Mesendoderm (in vitro differentiated cells): ENCODE results near the gene ATP6V0D1.

Experiments
- DNase-seq: peaks from one replicate; pipeline ENCODE4 v3.0.0; 2013
- H2AK5ac ChIP-seq: 2 replicates; pipeline ENCODE4 v1.6.1; 2013; ENCODE audit warnings: low read length, inconsistent platforms
- H2BK120ac ChIP-seq: 2 replicates; pipeline ENCODE4 v1.6.1; 2013; ENCODE audit warnings: low read depth, mild to moderate bottlenecking, low read length, moderate library complexity, mixed read lengths
- H2BK15ac ChIP-seq: replicated peaks from 2 replicates; pipeline ENCODE4 v1.6.1; 2013; ENCODE audit warnings: low read depth, mild to moderate bottlenecking, moderate library complexity
- H2BK5ac ChIP-seq: 2 replicates; pipeline ENCODE4 v1.6.1; 2013; ENCODE audit warnings: low read length, inconsistent platforms
- H3K18ac ChIP-seq: 2 replicates; pipeline ENCODE4 v1.6.1; 2013; ENCODE audit warnings: mild to moderate bottlenecking, low read length, mixed read lengths
- H3K23ac ChIP-seq: one replicate; pipeline ENCODE4 v1.6.1; 2013; ENCODE audit warnings: low read length
- H3K27ac ChIP-seq: 2 replicates; pipeline ENCODE4 v1.5.1; 2013; ENCODE audit warnings: low read depth, mild to moderate bottlenecking, inconsistent platforms, low read length, moderate library complexity
- H3K27me3 ChIP-seq: 2 replicates; pipeline ENCODE4 v1.6.1; 2013; ENCODE audit warnings: low read length, control low read depth, mild to moderate bottlenecking, inconsistent platforms; ENCODE audit not compliant: insufficient read depth, poor library complexity
- H3K36me3 ChIP-seq: 2 replicates; pipeline ENCODE4 v1.6.1; 2013; ENCODE audit warnings: low read length, inconsistent platforms; ENCODE audit not compliant: control insufficient read depth, insufficient read depth
- H3K4ac ChIP-seq: one replicate; pipeline ENCODE4 v1.6.1; 2013; ENCODE audit warnings: low read depth, mild to moderate bottlenecking, low read length, moderate library complexity
- H3K4me1 ChIP-seq: 2 replicates; pipeline ENCODE4 v1.6.1; 2013; ENCODE audit warnings: low read depth, low read length, inconsistent platforms; ENCODE audit not compliant: control insufficient read depth
- H3K4me2 ChIP-seq: 2 replicates; pipeline ENCODE4 v1.6.1; 2013; ENCODE audit warnings: low read length
- H3K4me3 ChIP-seq: 2 replicates; pipeline ENCODE4 v1.5.1; 2013; ENCODE audit warnings: mild to moderate bottlenecking, low read length
- H3K56ac ChIP-seq: one replicate; pipeline ENCODE4 v1.6.1; 2013; ENCODE audit warnings: low read length
- H3K79me1 ChIP-seq: 2 replicates; pipeline ENCODE4 v1.6.1; 2013; ENCODE audit warnings: low read length, inconsistent platforms
- H3K79me2 ChIP-seq: 2 replicates; pipeline ENCODE4 v1.6.1; 2013; ENCODE audit warnings: mild to moderate bottlenecking, low read length; ENCODE audit not compliant: control insufficient read depth, insufficient read depth
- H3K9ac ChIP-seq: 2 replicates; pipeline ENCODE4 v1.6.1; 2013; ENCODE audit warnings: low read length, inconsistent platforms
- H4K5ac ChIP-seq: one replicate; pipeline ENCODE4 v1.6.1; 2013; ENCODE audit warnings: low read length
- H4K8ac ChIP-seq: one replicate; pipeline ENCODE4 v1.6.1; 2013; ENCODE audit warnings: low read depth, mild to moderate bottlenecking, control low read depth, low read length, moderate library complexity
- WGBS: extraction: QIAGEN DNeasy Blood & Tissue Kit; methylation state at CpG from one replicate; pipeline ENCODE4 v1.1.7; 2013; ENCODE audit warnings: low lambda C conversion rate, missing lambda C conversion rate; ENCODE audit not compliant: insufficient coverage; ENCODE audit errors: extremely low coverage; 5-methylcytosine and 5-hydroxymethylcytosine counted together

The ATP6V0D1 gene

DNA sequence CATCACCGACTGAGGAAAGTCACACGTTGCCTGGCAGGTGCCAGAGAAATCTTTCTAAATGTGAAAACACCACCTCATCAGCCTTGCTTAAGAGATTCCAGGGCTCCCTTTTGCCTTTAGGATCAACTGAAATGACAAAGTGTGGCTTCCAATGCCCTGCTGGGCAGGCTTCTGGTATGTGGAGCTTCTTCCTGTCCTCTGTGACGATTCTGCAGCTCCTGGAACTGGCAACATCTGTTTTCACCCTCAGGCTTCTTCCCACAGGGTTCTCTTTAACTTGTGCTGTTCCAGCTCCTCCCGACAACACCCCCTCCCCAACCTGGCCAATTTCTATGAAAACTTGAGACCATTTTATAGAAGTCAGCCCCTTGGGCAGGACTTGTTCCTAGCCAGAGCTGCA is 59.9 kb downstream of the ATP6V0D1 start:
- Histone ChIP-seq H3K9ac (no peak overlapping the region), H3K56ac (no peak overlapping the region), H2BK120ac (no peak overlapping the region), H3K79me1 (no peaks in the 10 kb centered on the region), H4K8ac (no peak overlapping the region), H4K5ac (no peak overlapping the region), H3K27me3 (no peaks in the 10 kb centered on the region), H3K36me3 (no peaks in the 10 kb centered on the region), H2AK5ac (no peak overlapping the region), H3K23ac (no peak overlapping the region), H2BK15ac (no peak overlapping the region), H3K79me2 (no peaks in the 10 kb centered on the region), H3K27ac (no peak overlapping the region), H3K18ac (no peak overlapping the region), H2BK5ac (no peak overlapping the region), H3K4me3 (no peak overlapping the region), H3K4me2 (no peak overlapping the region), H3K4ac (no peak overlapping the region), H3K4me1 (peaks cover 14% of the 10 kb centered on the region)
- no CpG with 5 or more reads among the region's 4 CpGs for WGBS
- DNase-seq: peak; percentile 75

DNA sequence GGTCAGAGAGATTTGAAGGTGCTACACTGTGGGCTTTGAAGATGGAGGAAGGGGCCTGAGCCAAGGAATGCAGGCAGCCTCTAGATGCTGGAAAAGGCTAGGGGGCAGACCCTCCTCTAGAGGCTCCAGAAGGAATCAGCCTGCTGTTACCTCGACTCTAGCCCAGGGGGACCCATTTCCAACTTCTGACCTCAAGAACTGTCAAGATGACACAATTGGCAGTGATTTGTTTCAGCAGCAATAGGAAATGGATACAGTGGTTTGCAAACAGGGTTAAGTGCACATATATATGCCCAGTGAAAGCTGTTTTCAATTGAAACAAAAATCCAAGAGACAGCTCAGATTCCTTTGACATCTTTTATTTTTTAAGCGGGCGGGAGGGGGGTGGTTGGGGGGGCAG is 61.0 kb downstream of the ATP6V0D1 start:
- Histone ChIP-seq H3K79me1 (no peaks in the 10 kb centered on the region), H2BK120ac (no peak overlapping the region)

DNA sequence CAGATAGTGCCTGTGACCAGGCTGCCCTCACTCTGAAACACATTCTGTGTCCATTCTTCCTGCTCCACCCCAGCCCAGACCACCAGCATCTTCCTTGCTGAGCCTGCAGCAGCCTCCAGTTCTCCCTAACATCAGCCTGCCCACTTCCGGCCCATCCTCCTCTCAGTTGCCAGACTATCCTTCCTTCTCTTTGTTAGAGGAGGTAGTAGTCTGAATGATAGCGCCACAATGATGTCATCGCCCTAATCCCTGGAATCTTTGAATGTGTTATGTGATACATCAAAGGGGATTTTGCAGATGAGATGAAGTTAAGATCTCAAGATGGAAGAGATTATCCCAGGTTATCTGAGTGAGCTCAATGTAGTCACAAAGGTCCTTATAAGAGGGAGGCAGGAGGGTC is 61.5 kb downstream of the ATP6V0D1 start:
- Histone ChIP-seq H2AK5ac (no peak overlapping the region), H4K5ac (no peak overlapping the region), H3K36me3 (no peaks in the 10 kb centered on the region)

More for the DNA sequence above, 61.0 kb downstream of the ATP6V0D1 start:
- no peak overlapping the region for H3K56ac ChIP-seq
- no peaks in the 10 kb centered on the region for H3K36me3 ChIP-seq
- no peak overlapping the region for H3K27ac ChIP-seq
- H2BK15ac ChIP-seq: no peak overlapping the region
- H2AK5ac ChIP-seq: no peak overlapping the region
- no peak overlapping the region for H3K23ac ChIP-seq
- no peak overlapping the region for H4K5ac ChIP-seq
- H3K9ac ChIP-seq: no peak overlapping the region
- no peaks in the 10 kb centered on the region for H3K27me3 ChIP-seq
- H3K4ac ChIP-seq: no peak overlapping the region
- WGBS: no CpG with 5 or more reads among the region's 3 CpGs
- H3K4me3 ChIP-seq: no peak overlapping the region
- H4K8ac ChIP-seq: no peak overlapping the region
- no peak overlapping the region for H3K4me2 ChIP-seq
- peak; percentile 72 for DNase-seq
- H2BK5ac ChIP-seq: no peak overlapping the region
- H3K4me1 ChIP-seq: peaks cover 12% of the 10 kb centered on the region
- no peaks in the 10 kb centered on the region for H3K79me2 ChIP-seq
- H3K18ac ChIP-seq: no peak overlapping the region

DNA sequence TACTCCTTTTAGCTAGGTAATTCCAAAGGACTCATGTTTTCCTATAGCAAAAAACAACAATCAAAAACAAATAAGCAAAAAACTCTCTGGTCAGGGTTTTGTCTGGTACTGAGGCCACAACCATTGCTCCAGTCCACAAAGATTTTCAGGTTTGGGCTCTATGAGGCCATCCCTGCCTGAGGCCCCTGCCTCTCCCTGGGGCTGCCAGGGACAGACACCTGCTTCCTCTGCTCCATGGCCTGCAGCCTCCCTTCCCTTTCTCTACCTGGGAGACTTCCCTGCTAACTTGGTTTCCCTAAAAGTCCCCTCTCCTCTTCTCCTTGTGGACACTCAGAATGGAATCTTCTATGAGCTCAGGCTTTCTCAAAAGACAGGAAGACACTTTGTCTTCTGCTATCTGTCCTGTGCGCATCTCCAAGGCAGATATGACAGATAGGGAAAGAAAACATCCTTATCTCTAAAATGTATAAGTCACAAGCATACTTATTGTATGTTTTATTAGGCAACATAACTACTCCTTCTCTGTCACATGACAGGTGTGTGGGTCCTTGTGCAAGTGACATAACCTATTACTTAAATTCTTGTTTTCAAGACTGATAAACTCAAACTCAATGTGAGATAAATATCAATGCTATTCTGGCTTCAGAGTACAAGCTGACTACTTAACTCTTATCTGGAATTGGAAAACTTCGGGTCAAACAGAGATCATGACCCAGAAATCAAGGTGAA is 63.5 kb downstream of the ATP6V0D1 start:
- Histone ChIP-seq H4K8ac (no peak overlapping the region), H2AK5ac (no peak overlapping the region), H3K4me1 (no peaks in the 10 kb centered on the region), H2BK15ac (no peak overlapping the region), H2BK5ac (no peak overlapping the region), H3K27me3 (no peaks in the 10 kb centered on the region), H3K23ac (no peak overlapping the region), H3K4me3 (no peak overlapping the region), H3K79me2 (no peaks in the 10 kb centered on the region), H3K4ac (no peak overlapping the region), H3K9ac (no peak overlapping the region), H3K56ac (no peak overlapping the region), H4K5ac (no peak overlapping the region), H3K4me2 (no peak overlapping the region), H2BK120ac (no peak overlapping the region), H3K36me3 (no peaks in the 10 kb centered on the region), H3K79me1 (no peaks in the 10 kb centered on the region), H3K18ac (no peak overlapping the region), H3K27ac (no peak overlapping the region)
- no peak for DNase-seq
- no CpG with 5 or more reads among the region's 2 CpGs for WGBS

More for the DNA sequence above, 61.5 kb downstream of the ATP6V0D1 start:
- H3K56ac ChIP-seq: no peak overlapping the region
- no peak overlapping the region for H4K8ac ChIP-seq
- no peak overlapping the region for H3K4ac ChIP-seq
- no peak overlapping the region for H3K18ac ChIP-seq
- peaks cover 7% of the 10 kb centered on the region for H3K4me1 ChIP-seq
- H2BK5ac ChIP-seq: no peak overlapping the region
- H2BK120ac ChIP-seq: no peak overlapping the region
- H3K79me1 ChIP-seq: no peaks in the 10 kb centered on the region
- no peak overlapping the region for H2BK15ac ChIP-seq
- H3K23ac ChIP-seq: no peak overlapping the region
- no peak overlapping the region for H3K4me3 ChIP-seq
- H3K79me2 ChIP-seq: no peaks in the 10 kb centered on the region
- no peak for DNase-seq
- H3K4me2 ChIP-seq: no peak overlapping the region
- H3K27ac ChIP-seq: no peak overlapping the region
- no peak overlapping the region for H3K9ac ChIP-seq
- H3K27me3 ChIP-seq: no peaks in the 10 kb centered on the region
- WGBS: no CpG with 5 or more reads among the region's 3 CpGs

DNA sequence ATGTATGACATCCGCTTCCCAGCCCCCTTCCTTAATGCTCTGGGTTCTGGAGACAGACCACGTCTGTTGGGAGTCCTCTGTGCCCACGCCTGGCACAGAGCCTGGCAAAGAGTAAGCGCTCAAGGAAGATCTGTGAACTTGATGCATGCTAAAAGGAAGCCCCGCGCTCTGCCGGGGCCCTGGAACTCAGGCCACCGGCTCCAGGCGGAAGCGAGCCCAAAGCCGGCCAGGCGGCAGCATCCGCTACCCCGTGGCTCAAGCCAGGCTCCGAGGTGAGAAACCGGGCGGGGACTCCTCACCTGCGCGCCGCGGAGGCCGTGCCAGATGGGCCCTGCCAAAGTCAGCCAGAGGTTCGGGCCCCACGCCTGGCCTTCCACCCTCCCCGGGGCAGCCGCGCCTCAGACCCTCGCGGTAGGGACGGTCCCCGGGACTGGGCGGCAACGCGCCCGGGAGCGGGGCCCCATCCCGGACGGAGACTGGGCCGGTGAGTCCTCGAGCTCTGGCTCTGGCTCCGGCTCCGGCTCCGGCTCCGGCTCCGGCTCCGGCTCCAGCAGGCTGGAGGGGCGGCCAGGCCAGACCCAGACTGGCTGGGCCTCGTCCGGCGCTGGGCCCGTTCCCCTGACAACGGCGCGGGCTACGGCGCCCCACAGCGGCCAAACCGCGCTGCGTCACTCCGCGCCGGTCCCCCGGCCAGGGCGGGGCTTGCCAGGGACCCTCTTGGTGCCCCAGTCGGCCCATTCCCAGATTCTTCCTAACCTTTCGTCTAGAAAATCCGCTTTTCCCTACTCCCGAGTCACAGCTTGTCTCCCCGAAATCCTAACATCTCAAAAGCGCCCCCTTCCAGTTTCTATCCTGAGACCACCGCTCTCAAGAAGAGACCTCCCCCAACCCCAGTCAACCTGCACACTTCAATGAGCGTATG is 64.8 kb downstream of the ATP6V0D1 start, which contains the start of gene ZDHHC1:
ZDHHC1 (minus strand) TSS at position 606 of the 922 bp plus-strand sequence. CDS start 8,702 bp downstream, outside the sequence.
- Histone ChIP-seq H3K79me2 (no peaks in the 10 kb centered on the region), H3K4ac (peak within 1 kb of the TSS; percentile 63), H3K4me2 (peak within 1 kb of the TSS; percentile 37), H3K56ac (peak within 1 kb of the TSS; percentile 73), H3K9ac (peak within 1 kb of the TSS; percentile 80), H4K5ac (no peak within 1 kb of the TSS), H3K27ac (no peak within 1 kb of the TSS), H2BK5ac (no peak within 1 kb of the TSS), H4K8ac (peak within 1 kb of the TSS; percentile 7), H2BK15ac (no peak within 1 kb of the TSS), H3K79me1 (no peaks in the 10 kb centered on the region), H3K27me3 (no peaks in the 10 kb centered on the region), H3K18ac (peak within 1 kb of the TSS; percentile 81), H3K23ac (no peak within 1 kb of the TSS), H2BK120ac (no peak within 1 kb of the TSS), H3K4me1 (no peaks in the 10 kb centered on the region), H3K4me3 (peak within 1 kb of the TSS; percentile 0), H3K36me3 (no peaks in the 10 kb centered on the region), H2AK5ac (no peak within 1 kb of the TSS)
- DNase-seq: peak; percentile 83
- no CpG with 5 or more reads among the region's 73 CpGs for WGBS
